Caki2 (cell line): ENCODE data around the gene CCDC124. TPM values are rescaled to one million over a fixed set of nuclear protein-coding genes. Genes with fewer than 3 reads are reported as not detected.
"Not testable (repeated sequence)": the region's sequence is repeated elsewhere in the genome, so short reads cannot be mapped to it uniquely, and the experiment has no call there.

Experiments
- DNase-seq: peaks from one replicate; pipeline ENCODE4 v3.0.0-alpha.2; 2015; ENCODE audit warnings: low read depth
- in situ Hi-C: cut with HindIII; loops from 2 replicates; pipeline ENCODE4 v1.10.0; 2016; ENCODE audit warnings: low sequenced_read_pairs, low pct_unique_long_range_greater_than_20kb, mixed read lengths
- total RNA-seq: library from RNA; depleted of rRNA; stranded (reverse); fragments of >200 nt; shearing (Covaris generic); gene quantifications from 2 replicates; pipeline ENCODE4 v1.2.3, GENCODE V29; 2014; ENCODE audit warnings: low replicate concordance; rRNA removed

Gene CCDC124
- total RNA-seq, 1 experiment from 2014 or later, result 270 TPM

GRCh38 chr19:17969096-17969792, 36.4 kb downstream of the CCDC124 start:
- no peak for DNase-seq
- in situ Hi-C loops, result no loop called here

GRCh38 chr19:17972230-17972629, 39.4 kb downstream of the CCDC124 start:
- in situ Hi-C loops, result no loop called here
- DNase-seq, result no peak

GRCh38 chr19:17973759-17974158, 40.9 kb downstream of the CCDC124 start:
- in situ Hi-C loops, result no loop called here
- DNase-seq, result no peak

- in situ Hi-C loops, result no loop called here
- no peak for DNase-seq
Observed at GRCh38 chr19:17974551-17974950, 41.7 kb downstream of the CCDC124 start.

- no peak for DNase-seq
- in situ Hi-C loops, result no loop called here
Observed at GRCh38 chr19:17975032-17975431, 42.2 kb downstream of the CCDC124 start.

- no peak for DNase-seq
- in situ Hi-C loops, result no loop called here
Observed at GRCh38 chr19:17977021-17977420, 44.2 kb downstream of the CCDC124 start.

GRCh38 chr19:17977488-17977887, 44.7 kb downstream of the CCDC124 start:
- DNase-seq, result no peak
- in situ Hi-C loops, result no loop called here

- DNase-seq, result no peak
- in situ Hi-C loops, result no loop called here
Observed at GRCh38 chr19:17981611-17982010, 48.8 kb downstream of the CCDC124 start.

GRCh38 chr19:17982430-17982829, 49.6 kb downstream of the CCDC124 start:
- in situ Hi-C loops, result no loop called here
- DNase-seq, result no peak

GRCh38 chr19:17985037-17985818, 52.4 kb downstream of the CCDC124 start:
- in situ Hi-C loops, result no loop called here
- DNase-seq, result no peak

- DNase-seq, in situ Hi-C loops: not testable (repeated sequence)
Observed at GRCh38 chr19:17986569-17986968, 53.8 kb downstream of the CCDC124 start.

GRCh38 chr19:17988161-17988560, 55.3 kb downstream of the CCDC124 start:
- in situ Hi-C loops, result no loop called here
- DNase-seq, result no peak

GRCh38 chr19:17989425-17990094, 56.7 kb downstream of the CCDC124 start:
- in situ Hi-C loops, result no loop called here
- DNase-seq, result no peak

GRCh38 chr19:17993076-17993813, 60.4 kb downstream of the CCDC124 start:
- in situ Hi-C loops, result no loop called here
- DNase-seq, result no peak

Other genes with a start within 250 kb of the CCDC124 start
- 0.06 TPM in 1 of 2 replicates, not detected in the other for gene UNC13A, start 244.7 kb upstream of the CCDC124 start, total RNA-seq
- gene MAP1S, start 213.5 kb upstream of the CCDC124 start, total RNA-seq, result 46.5 and 56.1 TPM in 2 replicates
- gene FCHO1, start 181.5 kb upstream of the CCDC124 start, total RNA-seq, result 2.7 and 9.1 TPM in 2 replicates
- gene B3GNT3, start 137.9 kb upstream of the CCDC124 start, total RNA-seq, result 9.8 and 15.8 TPM in 2 replicates
- not detected in 2 replicates for gene INSL3, start 111.5 kb upstream of the CCDC124 start, total RNA-seq
- 2.5 and 5.0 TPM in 2 replicates for gene JAK3, start 85.0 kb upstream of the CCDC124 start, total RNA-seq
- gene RPL18A, start 73.1 kb upstream of the CCDC124 start, total RNA-seq, result 852 and 893 TPM in 2 replicates
- not detected in 2 replicates for gene SLC5A5, start 61.1 kb upstream of the CCDC124 start, total RNA-seq
- not detected in 2 replicates for gene KCNN1, start 34.1 kb downstream of the CCDC124 start, total RNA-seq
- gene ARRDC2, start 75.2 kb downstream of the CCDC124 start, total RNA-seq, result 57.4 and 76.7 TPM in 2 replicates
- 0.44 TPM in 1 of 2 replicates, not detected in the other for gene IL12RB1, start 153.9 kb downstream of the CCDC124 start, total RNA-seq
- gene MAST3, start 164.8 kb downstream of the CCDC124 start, total RNA-seq, result 1.8 and 5.5 TPM in 2 replicates
- gene PIK3R2, start 220.1 kb downstream of the CCDC124 start, total RNA-seq, result 8.1 and 43.6 TPM in 2 replicates
- 51.9 and 79.3 TPM in 2 replicates for gene IFI30, start 240.8 kb downstream of the CCDC124 start, total RNA-seq